HG03135 (cell line): Measurements from ENCODE around the gene FAM20B.

Source experiments
- ATAC-seq: cut with Tn5 transposase; IDR thresholded peaks from one replicate; pipeline ENCODE4 v1.9.1; 2021; ENCODE audit warnings: mild to moderate bottlenecking, moderate library complexity; ENCODE audit not compliant: unreplicated experiment

Gene FAM20B

DNA sequence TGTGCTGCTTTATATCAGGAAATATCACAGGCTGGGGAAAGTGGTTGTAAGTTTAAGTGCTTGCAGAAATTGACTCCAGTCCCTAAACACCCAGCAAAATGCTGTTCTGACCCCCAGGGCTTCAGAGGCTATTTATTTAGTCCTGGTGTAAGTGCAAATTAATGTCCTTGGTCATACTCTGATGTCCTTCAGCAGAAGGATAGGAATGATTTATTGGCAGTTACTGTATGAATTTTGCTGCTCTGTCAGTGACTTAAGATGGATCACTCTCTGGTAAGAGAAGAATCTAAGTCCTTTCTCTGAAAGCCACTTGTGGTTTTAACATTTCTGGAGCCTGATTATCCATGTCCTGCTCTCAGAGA lies 21.9 kb downstream of the FAM20B start:
- ATAC-seq, result no peak

DNA sequence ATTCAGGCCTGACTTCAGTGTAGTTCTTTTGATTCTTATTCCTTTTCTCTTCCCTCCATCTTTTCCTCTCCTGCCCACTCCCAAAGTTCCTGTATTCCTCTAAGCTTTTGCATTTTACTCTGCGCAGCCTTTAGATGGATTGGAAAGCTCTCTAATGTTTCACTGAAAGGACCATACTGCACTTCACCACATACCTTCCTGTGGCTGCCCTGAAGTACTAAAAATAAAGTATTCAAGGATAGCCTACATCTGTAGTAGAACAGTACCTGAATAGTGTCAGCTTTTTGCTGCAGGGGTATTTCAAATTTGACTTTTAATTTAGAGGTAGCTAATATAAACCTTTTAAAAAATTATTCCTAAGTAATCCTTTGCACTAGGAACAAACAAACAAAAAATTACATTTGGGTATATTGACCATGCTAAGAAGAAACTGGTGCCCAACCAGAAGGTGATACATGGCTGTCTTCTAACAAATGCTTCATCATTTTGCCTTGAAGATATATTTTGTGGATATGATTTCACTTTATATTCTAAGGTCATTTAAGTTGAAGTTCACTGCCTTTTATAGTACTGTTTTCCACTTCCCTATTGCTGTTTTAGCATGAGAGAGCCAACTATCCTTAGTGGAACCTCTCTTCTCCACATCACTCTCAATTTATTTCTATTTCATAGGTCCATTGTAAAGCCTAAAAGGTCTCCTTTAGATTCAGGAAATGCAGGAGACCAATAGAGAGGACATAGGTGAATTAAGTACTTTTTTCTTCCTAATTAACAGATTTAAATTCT lies 22.8 kb downstream of the FAM20B start:
- ATAC-seq, result no peak

DNA sequence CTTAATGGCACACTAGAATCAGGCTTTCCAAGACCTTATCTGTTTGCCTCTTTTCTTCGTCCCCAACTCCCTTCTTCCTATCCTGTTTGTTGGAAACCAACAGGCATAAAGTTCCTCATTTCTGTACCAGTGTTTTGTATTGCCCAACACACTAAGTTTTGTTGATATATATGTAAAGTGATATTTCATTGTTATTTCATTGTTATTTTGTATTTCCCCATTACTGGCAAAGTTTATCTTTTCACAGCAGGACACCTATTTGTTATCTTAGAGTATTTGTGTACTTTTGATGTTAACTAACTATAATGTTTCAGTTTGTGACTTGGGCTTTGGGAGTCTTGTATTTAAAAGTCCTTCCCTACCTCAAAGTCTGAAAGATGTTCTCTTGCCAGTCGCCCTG lies 27.1 kb downstream of the FAM20B start:
- ATAC-seq, result no peak

DNA sequence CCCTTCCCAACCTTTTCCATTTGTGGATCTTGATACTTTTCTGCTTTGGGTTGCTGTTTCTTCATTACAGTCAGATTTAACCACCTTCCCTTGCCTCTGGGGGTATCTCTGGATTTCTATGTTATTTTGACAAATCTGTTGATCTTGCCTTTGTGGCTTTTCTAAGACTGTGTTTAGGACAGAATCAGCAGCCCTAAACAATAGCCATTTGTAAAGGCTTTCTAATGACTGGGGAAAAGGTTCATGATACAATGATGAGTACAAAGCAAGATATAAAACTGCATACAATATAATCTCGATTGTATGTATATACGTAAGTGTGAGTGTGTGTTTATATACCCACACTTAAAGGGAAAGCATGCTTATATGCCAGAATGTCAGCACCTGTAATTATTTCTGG lies 27.8 kb downstream of the FAM20B start:
- no peak for ATAC-seq

DNA sequence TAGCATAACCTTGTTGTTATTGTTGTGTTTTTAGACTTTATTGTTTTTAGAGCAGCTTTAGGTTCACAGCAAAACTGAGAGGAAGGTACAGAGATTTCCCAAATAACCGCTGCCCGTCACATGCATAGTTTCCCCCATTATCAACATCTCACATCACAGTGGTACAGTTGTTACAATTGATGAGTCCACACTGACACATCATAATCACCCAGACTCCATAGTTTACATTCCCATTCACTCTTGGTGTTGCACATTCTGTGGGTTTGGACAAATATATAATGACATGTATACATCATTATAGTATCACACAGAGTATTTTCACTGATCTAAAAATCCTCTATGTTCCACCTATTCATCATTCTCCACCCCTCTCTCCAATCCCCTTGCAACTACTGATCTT lies 30.2 kb downstream of the FAM20B start:
- ATAC-seq, result no peak

DNA sequence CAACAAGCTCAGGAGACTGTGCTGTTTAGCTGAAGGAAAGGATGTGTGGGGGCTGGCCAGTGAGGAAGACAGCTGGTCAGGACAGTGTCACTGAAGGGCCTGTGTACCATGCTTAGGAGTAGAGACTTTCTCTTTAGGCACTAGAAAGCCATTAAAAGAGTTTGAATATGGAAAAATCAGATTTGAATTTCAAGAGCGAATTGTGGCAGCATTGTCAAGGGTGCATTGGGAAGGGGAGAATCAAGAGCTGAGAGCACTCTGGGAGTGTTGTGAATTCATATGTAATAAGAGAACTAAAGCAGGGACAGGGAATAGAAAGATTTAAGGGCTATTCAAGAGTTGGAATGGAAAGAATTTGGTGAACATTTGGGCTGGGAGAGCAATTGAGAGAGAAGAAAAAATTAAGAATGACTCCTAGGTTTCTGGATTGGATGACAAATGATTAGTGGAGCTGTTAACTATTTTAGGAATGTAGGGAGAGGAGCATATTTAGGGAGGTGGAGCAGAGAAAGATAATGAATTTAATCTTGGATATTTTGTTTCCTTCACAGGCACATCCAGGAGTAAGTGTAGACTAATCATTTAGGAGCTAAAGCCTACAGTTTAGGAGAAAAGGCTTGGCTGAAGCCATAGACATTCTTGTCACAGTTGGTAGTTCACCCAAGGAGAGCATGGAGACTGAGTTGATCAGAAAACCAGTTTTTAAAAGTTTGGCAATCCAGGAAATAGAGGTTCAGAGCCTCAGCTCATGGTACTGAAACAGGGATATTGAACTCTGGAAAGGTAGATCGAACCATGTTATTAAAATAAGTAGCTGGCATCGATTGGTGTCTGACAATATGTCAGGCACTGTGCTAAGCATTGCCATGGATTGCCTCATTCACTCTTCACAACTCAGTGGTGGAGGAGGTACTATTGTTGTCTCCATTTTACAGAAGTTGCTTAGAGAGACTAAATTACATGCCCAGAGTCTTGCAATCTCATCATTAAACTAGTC lies 33.1 kb downstream of the FAM20B start:
- ATAC-seq, result no peak

DNA sequence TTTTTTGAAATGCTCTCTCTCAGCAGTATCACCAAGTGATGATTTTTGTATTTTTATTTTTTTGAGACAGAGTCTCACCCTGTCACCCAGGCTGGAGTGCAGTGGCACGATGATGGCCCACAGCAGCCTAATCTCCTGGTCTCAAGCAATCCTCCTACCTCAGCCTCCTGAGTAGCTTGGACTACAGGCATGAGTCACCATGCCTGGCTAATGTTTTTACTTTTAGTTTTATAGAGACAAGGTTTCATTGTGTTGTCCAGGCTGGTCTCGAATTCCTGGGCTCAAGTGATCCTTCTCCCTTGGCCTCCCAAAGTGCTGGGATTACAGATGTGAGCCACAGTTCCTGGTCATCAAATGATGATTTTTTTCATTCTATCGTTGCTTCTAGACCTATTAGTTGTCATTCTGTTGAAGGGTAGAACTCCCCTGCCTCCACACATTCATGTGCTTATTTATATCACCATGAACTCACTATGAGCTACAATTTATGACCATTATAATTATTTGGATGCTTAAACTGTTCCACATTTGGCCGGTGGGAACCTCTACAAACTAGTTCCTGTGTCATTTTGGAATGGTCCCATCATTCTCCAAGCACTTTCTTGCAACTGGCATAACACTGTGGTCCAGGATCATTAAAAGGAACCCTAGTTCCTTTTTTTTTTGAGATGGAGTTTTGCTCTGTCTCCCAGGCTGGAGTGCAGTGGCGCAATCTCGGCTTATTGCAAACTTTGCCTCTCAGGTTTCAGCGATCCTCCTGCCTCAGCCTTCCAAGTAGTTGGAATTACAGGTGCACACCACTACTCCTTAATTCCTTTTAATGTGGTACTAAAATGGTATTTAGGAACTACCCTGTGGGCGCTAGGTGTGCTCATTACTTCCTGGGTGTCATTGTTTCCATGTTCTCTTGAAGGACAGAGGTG lies 35.9 kb downstream of the FAM20B start:
- no peak for ATAC-seq

DNA sequence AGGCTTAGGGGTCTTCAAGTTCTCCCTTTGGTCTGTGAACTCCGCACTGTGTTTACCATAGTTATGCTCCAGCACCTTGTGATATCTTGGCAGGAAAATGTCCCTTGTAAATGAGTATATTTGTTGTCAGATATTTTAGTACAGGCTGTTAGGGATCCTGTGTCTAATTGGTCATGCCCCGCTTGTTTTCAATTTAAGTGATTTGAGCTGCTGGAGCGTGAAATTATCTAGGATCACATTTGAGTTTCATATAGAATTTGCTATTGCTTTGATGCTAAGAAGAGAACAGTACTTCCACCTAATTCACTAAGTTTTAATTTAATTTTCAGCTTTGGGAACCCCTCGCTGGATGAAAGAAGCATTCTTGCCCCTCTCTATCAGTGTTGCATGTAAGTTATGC lies 40.8 kb downstream of the FAM20B start:
- ATAC-seq, result no peak

DNA sequence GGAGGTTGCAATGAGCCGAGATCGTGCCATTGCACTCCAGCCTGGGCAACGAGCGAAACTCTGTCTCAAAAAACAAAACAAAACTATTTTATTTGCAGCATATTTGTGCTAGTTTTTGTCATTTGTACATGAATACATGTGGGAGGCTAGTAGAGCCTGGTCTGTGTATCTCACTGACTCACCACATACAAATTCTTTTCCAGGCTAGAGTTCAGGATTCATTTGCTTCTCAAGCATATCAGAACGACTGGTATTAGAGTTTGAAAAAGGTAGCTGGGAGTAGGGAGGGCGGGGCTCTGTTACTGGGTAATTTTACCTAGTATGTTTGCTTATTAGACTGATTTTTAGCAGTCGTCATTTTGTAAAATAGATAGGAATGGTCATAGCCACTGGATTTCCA lies 51.7 kb downstream of the FAM20B start:
- no peak for ATAC-seq

DNA sequence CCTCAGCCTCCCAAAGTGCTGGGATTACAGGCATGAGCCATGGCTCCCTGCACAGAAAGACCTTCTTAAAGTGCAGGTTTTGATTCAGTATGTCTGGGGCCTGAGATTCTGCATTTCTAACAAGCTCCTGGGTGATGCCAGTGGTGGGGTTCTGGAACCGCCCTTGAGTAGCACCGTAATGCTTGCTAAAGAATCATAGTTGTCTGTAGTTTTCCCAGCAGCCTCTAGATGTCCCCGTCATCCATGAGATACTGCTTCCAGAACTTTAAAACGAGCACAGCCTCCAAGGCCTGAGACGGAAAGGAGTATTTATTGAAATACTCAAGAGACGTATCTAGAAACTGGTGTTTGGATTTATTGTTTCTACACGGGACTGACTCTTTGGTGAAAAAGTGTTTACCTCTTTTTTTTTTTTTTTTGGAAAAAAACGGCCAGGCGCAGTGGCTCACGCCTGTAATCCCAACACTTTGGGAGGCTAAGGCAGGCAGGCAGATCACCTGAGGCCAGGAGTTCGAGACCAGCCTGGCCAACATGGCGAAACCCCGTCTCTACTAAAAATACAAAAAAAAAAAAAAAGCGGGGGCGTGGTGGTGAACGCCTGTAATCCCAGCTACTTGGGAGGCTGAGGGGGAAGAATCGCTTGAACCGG lies 53.5 kb downstream of the FAM20B start:
- no peak for ATAC-seq

DNA sequence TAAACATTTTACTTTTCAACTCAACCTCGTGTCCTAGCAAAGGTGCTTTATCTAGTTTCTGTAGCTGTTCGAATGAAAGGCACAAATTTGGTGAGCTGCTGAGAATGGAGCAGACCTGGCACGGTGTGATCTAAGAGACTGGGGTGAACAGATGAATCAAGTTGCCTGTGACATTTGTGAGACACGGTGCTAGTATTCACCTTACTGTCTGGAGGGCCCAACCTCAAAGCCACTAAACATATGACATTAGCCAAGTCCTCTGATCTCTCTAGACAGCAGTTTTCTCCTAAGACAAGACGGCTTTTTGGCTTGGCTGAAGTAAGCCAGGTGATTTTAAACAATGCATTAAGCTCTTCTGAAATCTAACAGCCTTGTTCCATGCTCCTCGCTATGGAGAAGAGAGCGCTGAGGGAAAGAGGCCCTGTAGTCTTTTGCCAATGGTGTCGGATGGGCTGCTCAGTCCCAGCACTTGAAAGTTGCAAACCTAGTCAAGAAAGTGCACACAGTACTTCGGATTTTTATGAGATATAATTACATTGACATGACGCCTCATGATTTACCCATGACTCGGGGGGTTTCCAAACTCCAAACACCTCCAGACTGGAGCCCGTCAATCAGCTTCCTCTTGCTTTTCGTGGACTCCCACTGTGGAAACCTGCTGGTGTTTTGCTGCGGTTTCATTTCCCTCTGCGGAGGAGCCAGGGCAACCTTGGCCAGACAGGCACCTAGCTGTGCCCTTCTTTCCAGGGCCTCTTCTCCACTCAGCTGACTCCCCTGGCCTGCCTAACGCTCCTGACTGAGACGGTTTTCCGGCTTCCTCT lies 55.4 kb downstream of the FAM20B start:
- ATAC-seq, result peak; percentile 7

DNA sequence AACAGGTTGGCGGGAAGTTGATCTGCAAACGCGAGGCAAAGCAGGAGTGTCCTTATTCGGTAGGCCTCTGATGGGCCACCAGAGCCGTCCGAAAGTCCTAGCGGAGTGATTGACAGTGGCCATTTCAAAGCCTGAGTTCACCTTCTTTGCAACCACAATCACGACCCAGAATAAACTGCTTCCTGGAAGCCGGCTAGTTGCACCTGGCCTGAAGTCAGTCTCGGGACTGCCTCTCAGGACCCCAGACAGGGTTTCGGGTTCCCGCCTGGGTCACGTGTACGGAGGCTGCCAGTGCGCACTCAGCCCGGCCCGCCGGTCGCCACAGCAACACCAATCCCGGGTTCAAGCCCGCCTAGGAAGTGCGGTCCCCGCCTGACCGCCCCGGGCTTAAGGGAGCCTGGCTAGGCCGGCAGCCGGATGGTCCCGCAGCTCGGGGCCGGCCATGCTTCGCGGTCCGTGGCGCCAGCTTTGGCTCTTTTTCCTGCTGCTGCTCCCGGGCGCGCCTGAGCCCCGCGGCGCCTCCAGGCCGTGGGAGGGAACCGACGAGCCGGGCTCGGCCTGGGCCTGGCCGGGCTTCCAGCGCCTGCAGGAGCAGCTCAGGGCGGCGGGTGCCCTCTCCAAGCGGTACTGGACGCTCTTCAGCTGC lies 56.1 kb downstream of the FAM20B start, which contains the start of gene TOR3A:
TOR3A (plus strand) TSS at position 384 of the 646 bp plus-strand sequence; CDS start at position 443, 59 bp downstream.
- peak; percentile 82 for ATAC-seq

DNA sequence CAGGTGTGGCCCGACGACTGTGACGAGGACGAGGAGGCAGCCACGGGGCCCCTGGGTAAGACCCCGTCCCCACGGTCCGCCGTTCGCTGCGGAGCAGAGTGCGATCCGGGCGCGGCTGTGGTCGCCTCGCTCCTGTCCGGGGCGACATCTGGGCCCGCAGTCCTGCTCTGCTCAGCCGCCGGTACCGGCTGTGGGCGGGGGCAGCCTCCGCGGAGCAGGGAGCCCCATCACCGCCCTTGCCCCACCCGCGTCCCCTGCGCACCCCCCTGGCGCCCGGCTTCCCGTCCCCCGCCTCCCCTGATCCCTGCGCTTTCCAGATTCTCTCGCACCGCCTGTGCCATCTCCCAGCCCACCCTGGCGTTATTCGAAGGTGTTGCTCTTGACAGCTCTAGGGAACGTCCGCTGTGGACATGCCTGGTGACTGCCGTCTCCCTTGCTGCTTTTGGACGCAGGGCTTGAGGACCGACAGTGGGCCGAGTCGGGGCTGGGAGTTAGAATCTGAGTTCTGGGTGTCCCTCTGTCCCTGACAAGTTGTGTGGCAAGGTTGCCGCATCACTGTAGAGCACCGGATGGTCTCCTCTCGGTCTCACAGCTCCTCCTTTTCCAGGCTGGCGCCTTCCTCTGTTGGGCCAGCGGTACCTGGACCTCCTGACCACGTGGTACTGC lies 56.8 kb downstream of the FAM20B start:
- ATAC-seq, result peak; percentile 19

DNA sequence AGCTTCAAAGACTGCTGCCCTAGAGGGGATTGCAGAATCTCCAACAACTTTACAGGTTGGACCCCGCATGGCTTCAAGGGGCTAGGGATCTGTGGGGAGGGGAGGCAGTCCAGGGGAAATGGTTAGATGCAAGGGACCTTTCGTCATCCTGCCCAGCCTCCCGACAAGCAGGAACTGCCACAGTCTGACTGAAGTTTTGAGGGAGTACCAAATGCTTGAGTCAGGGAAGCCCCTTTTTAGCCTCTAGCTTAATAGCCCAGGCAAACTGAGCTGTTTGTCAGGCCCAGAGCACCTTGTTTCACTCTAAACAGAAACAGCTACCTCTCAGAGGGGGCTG lies 57.3 kb downstream of the FAM20B start:
- ATAC-seq, result no peak

DNA sequence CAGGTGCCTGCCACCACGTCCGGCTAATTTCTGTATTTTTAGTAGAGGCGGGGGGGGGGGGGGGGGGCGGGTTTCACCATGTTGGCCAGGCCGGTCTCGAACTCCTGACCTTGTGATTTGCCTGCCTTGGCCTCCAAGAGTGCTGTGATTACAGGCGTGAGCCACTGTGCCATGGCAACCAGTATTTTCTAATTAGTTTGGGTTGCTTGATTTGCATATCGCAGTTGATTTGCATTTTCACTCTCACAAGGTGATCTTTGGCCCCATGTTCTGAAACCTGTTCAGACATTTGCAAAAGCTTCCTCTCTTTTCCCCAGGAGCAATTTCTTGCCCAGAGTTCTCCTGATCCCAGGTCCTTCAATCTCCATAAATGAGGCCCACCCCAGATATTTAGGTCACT lies 57.8 kb downstream of the FAM20B start:
- ATAC-seq, result no peak

DNA sequence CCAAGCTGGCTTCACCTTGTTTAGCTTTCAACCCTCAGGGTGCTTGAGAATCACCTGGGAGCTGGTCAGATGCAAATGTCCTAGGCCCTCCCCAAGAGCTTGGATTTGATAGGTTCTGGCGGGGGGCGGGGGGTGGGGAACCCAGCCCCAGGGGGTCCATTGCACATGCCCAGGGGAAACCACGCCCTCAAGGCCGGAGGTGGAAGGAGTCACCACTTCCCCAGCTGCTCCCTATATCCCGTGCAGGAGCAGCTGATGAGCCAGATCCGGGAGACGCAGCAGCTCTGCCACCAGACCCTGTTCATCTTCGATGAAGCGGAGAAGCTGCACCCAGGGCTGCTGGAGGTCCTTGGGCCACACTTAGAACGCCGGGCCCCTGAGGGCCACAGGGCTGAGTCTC lies 62.0 kb downstream of the FAM20B start:
- no peak for ATAC-seq

DNA sequence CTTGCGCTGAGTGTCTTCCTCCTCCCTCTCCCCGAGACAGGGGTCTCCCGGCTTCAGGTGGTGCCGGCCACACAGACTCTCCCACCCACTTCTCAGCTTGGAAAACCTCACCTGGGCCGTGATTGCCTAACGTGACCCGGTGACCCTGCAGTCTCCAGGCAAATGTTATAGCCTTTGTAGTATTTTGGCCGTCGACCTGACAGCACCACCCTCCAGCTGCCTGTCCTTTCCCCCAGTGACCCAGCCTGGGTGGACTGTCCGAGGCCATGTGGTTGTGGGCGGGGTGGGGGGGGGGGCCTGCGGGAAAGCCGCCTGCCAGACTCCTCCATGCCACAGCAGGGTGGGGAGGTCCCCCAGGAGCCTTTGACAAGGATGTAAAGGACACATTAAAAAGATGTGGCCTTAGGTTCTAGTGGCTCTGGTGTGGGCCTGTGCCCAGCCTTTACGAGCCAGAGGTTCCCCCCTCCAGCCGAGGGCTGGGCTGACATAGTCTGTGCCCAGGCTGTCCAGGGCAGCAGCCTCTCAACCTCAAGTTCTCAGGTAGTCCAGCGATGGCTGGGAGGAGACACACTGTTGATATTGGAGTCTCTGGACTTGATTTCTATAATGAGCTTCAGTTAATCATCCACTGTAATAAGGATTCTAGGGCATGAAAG lies 64.3 kb downstream of the FAM20B start:
- no peak for ATAC-seq

DNA sequence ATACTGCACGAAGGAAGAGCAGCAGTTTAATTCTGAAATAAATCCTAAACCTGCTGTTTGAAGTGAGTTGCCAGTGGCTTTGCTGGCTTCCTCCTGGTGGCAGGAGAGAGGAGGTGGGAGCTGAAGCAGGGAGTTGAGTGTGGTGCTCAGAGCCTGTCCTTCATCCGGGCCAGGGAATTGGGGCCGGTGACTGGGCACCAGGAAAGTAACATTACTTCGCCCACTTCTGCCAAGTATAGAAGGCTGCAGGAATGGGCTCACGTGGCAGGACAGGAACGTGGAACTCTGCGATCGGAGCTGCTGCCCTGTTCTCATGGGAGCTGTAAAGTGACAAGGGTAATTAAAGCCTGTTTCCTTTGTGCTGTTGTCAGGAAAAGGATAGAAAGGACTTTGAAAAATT lies 64.8 kb downstream of the FAM20B start:
- ATAC-seq, result no peak
